Stimulated activated CD4-positive, alpha-beta T cell treated with anti-CD3 and anti-CD28 coated beads, Interleukin-4, amount 100 ng/mL, for 4 hours (primary cell): ENCODE data around the gene TTC39B.

Experiments
- DNase-seq, 2 experiments: peaks; one replicate each; pipeline ENCODE4 v3.0.0-alpha.2; 2020

Gene TTC39B

DNA sequence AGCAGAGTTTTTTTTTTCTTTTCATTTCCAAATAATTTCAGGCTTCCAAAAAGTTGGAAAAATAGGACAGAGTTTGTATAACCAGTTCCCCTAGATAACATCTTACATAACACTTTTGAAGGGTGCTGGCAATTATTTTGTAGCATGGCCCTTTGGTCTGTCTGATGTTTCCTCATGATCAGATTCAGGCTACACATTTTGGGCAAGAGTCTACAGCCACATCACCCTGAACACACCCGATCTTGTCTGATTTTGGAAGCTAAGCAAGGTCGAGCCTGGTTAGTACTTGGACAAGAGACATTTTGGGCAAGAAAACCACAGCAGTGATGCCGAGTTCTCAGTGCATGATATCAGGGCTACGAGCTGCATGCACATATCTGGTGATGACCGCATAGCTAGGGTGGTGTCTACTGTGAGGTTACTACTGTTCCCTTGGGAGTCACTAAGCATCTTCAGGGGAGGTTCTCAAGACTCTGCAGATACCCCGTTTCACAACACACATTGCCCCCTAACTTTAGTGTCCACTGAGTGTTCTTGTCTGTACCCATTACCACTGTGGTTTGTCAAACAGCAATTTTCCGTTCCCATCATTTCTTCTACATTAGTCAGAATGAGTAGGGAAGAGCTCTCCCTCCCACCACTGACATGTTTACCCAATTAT is 86.2 kb downstream of the TTC39B start:
- DNase-seq = no peak

DNA sequence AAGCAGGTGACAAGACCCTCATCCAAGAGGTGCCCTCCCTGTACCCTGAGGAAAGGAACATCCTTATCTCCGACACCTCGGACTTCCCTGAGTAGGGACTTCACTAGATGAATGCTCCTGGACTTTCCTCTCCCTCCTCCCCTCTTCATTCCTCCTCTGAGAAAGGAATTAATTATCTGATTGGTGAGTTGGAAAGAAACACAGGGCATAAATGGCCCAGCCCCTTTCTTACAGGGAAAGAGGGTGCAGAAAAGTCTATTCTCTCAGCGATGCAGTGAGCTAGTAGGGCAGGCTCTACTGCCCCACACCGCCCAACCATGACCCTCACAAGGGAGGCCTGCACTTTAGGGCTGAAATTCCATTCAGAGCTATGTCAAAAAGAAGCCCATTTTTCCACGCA is 87.5 kb downstream of the TTC39B start:
- no peak for DNase-seq

DNA sequence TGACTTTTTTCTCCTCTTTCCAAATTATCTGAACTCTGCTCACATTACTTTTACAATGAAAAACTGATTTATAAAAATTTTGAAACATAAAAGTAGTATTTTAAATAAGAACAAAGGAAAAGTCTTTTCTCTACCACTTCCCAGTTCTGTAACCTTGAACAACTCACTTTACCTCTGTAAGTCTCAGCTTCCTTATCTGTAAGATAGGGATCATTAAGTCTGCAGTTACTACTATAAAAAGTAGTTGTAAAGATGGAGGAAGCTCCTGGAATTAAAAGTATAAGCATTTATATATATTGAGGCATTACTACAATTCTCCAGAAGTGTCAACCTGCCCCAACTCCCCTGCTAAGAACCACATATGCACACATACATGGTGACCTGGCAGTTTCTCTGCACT is 88.0 kb downstream of the TTC39B start:
- no peak for DNase-seq

DNA sequence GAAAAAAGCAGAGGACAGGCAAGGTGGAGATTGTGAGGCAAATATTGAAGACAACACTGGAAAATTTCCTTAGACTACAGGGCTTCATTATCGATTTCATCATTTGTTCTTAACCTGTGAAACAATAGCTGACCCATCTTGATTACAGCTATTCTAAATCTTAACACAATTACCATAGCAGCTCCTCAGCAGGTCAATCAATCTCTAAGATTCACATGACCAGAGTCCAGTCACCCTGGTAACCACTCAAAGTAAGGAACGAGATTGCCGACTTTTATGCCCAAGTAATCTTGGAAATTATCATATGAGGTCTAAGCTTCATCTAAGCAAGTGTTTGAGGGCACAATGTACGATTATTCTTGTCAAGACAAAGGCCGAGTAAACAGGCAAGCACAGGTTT is 93.8 kb downstream of the TTC39B start:
- DNase-seq = no peak

DNA sequence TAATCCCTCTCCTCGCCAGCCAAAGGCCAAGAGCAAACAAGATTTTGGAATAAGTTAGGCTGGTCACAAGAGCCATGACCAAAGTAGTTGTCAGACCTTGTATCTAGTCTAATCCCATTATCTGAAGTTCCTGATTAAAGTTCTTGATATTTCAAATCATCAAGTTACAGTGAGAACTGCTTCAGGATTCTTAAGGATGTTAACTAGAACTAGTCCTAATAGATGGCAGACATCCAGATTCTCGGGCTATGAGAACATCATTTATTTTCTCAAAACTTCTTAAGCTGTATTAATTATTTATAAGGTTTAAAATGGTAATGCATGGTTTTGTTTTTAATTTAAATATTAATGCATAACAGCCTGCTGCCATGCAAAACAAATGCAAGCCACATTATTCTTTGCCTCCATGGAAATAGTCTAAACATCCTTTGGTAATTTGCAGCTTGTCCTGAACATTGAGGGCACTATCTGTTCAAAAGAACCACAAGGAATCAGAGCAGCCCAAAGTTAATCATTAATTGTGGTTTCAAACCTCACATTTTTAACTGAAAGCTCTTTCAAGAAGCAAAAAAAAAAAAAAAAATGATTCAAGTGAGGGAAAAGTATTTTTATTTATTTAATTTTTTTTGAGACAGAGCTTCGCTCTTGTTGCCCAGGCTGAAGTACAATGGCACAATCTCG is 95.1 kb downstream of the TTC39B start:
- no peak for DNase-seq

DNA sequence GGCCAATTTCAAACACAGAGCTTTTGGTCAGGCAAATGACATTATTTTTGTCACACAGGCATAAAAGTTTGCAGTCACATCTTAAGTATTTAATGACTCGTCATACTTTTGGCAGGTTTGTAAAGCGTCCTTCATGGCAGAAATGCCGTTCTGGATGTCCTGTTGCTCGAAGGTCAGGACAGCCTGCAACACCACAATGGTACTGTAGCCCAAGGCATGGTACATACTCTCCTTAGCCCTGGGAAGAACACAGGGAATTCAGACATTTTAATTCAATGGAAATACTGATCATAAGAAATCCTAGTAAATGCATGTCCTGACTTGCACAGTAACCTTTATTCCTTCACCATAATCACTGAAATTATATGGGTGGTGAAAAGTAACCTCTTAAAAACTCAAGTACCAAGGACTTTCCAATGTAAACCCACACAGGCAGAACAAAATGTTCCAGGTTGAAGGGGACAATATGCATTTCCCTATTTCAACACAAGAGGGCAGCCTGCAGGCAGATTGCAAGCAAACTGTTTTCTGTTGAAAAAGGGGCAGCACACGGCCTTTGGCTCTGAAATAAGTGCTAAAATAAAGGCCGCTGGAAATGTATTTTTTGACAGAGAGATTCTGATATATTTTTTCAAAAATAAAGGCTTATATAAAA is 95.7 kb downstream of the TTC39B start:
- peak; percentile 24 to 46 for DNase-seq

DNA sequence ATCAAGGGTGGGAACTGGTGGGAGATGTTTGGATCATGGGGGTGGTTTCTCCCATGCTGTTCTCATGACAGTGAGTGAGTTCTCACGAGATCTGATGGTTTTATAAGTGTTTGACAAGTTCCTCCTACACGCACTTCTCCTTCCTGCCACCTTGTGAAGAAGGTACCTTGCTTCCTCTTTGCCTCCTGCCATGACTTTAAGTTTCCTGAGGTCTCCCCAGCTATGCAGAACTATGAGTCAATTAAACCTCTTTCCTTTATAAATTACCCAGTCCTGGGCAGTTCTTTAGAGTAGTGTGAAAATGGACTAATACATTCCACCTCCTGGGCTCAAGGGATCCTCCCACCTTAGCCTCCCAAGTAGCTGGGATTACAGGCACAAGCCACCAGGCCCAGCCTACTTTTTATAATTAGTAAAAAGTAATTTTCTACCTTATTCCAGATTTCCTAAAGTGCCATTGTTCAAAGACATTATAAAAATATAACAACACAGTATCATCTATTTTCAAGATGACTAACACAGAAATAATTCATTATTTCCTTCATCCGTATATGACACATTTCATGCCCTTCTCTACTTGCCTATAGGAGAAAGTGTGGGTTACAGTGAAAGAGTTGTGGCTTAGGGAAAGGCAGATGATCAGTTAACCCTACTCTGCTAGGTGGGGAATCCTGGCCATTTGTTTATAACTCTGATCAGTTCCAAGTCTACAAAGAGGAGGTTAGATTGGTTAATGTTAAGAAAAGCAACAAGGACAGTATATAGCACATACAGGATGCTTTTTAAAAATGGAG is 99.9 kb downstream of the TTC39B start:
- no peak for DNase-seq

DNA sequence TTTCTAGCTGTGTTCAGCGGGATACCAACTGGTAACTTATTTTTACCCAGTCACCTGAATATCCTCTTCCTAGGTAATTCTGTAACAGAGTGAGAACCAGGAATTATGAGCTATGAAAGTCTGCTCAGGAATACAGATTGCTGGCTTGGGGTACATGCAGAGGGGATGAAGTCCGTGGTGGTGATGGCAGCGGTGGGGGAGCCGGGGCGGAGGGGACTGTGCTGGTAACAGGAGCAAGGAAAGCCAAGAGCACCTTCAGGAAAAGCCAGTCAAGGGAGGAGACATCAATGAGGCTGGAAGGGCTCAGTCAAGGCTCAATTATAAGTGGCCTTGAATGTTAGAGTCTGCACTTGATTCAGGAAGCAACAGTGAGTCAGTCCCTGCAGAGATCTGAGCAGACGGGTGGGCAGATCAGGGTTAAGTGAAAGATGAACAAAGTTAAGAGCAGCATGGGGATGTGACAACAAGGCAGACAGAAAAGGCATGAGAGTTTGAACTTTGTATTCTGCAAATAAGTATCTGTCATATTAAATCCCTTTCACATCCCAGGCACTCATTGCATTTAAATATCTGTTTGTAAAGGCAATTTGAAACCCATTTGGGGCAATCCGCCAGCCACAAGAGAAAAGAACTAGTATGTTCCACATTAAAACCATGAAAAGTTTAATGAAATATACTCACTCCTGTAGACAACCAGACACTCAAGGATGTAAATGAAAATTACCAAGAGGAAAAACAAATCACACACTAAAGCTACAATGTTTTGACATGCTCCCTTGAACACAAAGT is 101.2 kb downstream of the TTC39B start:
- DNase-seq = no peak

DNA sequence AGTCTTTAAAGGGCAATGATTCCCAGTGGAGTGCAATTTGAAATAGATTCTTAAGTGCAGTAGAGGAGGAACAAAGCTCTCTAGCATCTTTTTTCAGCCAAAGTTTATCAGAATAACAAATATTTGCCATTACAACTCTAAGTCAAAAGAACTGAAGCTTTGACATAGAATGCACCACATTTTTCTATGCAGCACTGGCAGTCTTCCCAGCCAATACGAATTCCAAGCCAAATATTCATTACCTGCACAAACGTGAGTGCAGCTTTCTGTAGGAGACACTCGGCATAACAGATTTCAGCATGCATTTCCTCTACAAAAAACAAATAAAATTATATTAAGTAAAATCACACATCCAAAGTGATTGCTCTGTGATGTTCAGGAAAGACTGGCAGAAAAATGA is 103.4 kb downstream of the TTC39B start:
- no peak for DNase-seq

DNA sequence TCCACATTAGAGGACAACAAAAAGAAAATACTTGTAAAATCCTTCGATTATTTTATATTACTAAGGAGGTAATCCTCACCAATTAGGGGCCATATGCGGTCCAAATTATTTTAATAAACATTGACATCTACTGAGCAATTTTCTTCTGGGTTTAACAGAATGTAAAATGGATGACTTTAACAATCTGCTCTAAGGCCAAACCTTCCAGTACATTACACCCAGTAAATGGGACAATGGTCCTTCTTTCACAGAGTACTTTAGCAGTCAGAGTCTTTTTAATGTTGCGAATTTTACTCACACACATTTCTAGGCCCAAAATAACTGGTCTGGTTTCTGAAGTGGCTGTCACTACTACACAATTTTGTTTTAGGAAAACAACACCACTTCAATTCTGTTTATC is 106.9 kb downstream of the TTC39B start:
- no peak for DNase-seq

DNA sequence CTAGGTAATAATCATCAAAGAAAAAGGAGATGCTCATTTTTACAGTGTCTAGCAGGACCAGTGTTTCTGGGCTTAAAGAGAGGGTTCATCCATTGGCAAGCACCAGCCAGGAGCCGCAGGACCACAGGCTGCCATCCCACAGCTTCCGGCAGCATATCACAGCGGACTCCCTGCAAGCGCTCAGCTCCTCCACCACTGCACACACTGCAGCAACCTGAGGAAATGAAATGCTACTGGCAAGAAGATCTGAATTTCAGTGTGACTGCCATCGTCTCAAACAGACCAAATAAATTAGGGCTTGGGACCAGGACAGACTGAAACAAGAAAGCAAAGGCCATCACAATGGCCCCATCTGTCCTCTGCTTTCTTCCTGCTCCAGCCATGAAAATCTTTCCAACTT is 114.2 kb downstream of the TTC39B start:
- DNase-seq = no peak

DNA sequence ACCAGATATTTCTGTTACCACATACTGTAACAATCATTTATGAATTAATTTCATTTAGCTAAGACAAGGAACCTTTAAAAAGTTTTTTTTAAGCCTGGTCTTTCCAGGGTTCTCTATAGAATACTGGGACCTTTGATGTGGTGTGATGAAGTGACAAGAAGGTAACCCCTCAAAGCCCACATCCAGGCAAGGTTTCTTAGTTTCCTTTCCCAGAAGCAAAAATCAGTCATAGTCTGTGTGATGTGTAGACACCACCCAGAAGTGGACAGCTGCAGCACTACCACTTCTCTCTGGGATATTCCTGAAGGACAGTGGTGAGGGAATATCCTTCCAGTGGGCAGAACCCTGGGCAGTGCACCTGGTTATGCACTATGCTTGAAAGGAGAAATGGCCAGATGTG is 115.6 kb downstream of the TTC39B start:
- no peak for DNase-seq

DNA sequence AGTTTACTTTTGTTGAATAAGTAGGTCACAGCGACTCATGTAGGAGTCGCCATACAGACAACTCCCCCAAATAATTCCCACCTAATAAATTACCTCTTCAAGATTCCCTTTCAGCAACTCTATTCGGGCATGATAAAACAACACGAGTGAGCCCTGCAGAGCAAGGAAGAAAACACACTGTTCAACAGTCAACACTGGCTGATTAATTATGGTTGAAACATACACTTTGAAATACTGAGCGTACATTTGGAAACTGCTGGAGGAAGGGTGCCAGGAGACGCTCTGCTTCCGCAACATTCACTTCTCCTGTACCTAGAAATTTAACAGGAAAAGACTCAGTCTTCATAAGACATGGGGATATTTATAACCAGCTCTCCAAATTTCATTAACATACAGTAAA is 117.5 kb downstream of the TTC39B start:
- DNase-seq = no peak

DNA sequence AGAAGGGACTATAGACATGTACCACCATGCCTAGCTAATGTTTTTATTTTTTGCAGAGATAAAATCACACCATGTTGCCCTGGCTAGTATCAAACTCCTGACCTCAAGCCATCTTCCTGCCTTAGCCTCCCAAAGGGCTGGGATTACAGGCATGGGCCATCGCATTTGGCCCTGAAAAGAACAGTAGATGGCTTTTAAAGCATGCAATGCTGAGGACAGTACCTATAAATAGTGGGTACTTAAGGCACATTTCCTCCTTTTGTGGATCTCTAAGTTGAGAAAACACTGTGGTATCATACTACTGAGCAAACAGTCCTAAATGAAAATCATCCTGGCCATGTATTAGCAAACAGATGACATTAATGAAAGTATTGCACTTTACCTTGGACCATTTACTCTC is 119.4 kb downstream of the TTC39B start:
- no peak for DNase-seq

DNA sequence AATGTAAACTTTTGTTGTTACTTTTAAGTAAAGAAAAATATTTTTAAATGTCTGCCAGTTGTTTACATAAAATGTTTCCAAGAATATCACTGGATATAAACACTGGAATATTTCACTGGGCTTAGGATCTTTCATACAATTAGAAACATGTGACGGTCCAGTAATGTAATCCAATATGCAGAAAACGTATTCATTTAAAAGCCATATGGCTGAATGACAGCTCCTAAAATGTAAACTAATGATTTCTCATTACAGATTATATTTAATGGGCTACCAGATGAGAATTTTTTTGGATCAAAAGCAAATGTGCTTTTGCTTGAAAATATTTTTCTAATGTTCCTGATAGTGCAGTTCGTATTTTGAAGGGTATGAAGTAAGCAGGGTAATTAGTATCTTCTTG is 124.3 kb downstream of the TTC39B start:
- DNase-seq = no peak

DNA sequence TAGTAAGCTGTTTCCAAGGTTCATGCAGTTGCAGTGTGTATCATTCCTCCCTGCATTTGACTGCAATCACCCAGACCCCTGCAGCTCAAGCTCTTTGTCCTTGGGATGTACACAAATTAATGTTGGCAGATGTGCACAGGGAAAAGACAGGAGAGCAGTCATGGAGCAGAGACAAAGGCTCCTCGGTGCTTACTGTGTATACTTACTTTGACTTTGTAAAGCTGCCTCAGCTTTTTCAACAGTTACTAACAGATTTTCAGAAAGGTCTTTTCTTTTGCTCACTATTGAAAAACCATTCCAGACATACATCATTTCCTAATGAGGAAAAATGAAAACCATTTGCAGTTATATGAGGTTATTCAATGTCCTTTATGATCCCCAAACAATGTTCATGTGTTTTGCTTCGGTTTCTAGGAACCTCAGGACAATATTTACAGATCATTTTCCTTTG is 124.9 kb downstream of the TTC39B start:
- no peak for DNase-seq

DNA sequence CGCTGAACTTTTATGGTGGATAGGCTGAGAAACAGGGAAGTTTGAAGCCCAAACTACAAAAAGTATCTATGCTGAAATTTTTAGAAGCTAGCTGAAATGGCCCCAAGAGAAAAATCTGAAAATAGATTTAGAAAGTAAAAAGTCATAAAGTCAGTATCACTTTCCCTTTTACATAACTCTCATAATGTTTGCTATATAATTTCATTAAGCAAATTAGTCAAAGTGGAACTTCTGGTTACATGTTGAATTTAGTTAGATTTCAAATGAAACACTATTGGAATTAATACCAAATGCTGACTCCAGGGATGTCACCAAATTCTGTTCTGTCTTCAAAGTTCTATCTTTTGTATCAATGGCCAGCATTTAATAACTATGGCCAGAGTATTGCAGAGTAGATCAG is 126.9 kb downstream of the TTC39B start:
- no peak for DNase-seq

DNA sequence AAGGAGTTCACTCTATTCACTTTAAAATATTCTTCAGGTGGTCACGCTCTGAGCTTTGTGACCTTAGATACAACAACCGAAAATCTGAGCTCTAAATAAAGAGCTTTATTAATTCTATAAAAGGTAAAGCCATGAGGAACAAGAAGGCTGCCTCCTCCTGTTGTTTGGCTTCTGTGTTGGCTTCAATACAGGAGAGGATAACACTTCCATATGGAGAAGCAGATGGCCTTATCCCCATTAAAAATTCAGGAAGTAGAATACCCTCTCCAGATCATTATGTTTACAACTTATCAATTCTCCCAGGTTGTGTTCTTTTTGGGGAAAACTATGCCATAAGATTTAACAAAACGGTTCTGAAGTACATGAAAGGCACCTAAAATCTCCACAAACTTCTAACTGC is 128.4 kb downstream of the TTC39B start:
- DNase-seq = no peak

DNA sequence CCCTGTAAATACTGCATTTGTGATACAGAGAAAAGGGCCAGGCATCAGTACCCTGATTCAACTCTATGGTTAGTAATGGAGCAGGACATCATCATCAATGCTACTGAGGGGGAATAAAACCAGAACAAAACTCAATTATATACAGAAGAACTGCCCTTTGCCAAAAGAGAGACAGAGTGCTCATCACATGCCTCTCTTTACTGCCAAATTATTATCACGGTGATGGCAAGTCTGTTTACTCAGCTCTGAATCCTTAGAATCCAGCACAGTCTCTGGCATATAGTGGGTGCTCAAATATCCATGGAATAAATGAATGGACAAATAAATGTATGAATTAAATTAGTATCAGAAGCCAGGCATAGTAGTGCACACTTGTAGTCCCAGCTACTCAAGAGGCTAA is 130.2 kb downstream of the TTC39B start:
- DNase-seq = no peak

DNA sequence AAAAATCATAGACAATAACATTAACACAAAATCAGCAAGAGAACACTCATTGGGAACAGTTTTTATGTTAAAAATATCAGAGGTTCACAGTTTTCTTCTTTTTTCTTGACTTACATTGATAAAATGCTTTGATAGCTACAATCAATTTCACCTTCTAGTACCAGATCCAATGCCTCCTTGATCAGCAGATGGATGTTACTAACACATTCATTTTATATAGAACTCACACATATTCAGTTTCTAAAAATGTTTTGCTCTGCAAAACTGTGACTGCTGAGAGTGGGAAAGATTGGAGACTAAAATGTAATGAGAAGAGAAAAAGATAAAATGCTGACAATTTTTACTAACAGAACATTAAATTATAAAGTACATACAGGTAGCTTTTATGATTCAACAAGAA is 143.1 kb downstream of the TTC39B start:
- no peak for DNase-seq

DNA sequence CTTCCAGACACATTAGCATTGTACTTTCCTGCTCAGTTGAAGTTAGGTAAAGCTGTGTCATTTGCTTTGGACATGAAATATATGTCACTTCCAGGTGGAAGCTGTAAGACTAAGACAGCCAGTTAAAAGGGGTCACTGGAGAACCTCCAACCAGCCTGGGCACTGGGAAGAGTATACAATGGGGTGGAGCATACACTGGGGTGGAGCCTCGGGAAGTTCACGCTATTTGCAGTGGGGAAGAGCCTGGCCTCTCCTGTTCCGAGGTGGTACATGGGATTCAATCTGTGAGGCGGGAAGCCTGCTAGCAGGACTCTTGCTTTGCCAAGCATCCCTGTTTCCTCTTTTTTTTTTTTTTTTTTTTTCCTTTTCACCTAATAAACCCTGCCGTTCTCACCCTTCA is 145.3 kb downstream of the TTC39B start:
- no peak for DNase-seq

DNA sequence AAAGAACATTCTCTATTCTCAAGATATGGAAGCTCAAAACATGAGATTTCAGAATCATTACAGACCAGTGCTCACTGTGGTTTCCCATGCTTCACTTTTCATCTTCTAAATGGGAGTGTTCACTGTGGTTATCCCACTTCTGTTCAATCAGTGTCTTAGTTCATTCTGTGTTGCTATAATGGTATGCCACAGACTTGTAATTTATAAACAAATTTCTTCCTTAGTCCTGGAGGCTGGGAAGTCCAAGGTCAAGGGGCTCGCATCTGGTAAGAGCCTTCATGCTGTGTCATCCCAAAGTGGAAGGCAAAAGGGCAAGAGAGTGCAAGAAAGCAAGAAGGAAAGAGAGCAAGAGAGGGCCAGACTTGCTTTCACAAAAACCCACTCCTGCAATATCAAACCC is 146.3 kb downstream of the TTC39B start:
- no peak for DNase-seq

DNA sequence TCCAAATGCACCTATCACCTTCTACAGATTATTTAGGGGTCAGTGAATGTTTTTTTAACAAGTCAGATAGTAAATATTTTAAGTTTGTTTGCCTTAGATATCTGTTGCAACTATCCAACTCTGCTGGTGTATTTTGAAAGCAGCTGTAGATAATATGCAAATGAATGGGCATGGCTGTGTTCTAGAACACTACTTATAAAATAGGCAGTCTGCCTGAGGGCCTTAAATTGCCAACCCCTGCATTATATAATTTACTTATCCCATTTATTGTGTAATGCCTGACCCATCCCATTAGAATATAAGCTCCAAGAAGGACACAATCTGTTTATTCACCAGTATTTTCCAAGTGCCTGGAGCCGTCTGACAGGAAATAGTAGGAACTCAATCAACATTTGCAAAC is 149.0 kb downstream of the TTC39B start:
- DNase-seq = no peak
